ENCODE measurements around the gene CNTNAP5. TPM values are rescaled to one million over a fixed set of nuclear protein-coding genes. Genes with fewer than 3 reads are reported as not detected.

CNTNAP5 gene
- total RNA-seq, 1 donor from 2014 or later, result 22.0 TPM

DNA sequence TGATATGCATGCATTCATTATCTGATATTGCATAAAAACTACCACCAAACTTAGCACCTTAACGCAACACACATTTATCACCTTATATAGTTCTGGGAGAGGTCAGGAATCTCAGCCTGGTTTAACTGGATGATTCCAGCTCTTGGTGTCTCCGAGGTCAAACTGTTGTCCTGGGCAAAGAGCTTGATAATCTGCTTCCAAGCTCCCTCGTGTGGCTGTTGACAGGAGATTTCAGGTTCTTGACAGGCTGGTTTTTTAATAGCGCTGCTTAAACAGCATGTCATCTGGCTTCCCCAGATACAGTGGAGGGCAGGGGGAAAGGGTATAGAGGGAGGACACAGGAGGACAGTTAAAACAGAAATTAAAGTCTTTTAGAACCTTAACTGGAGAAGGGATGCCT is 785.0 kb downstream of the CNTNAP5 start:
- Mint-ChIP-seq H3K4me3 (ENCODE audit: unreplicated experiment) (no peak overlapping the region), H3K27me3 (ENCODE audit: unreplicated experiment) (no peaks in the 10 kb centered on the region), H3K36me3 (ENCODE audit: unreplicated experiment) (no peaks in the 10 kb centered on the region), H3K4me1 (ENCODE audit: low read depth, unreplicated experiment) (peaks cover 4% of the 10 kb centered on the region), H3K9me3 (ENCODE audit: unreplicated experiment) (no peaks in the 10 kb centered on the region), H3K27ac (ENCODE audit: unreplicated experiment) (no peak overlapping the region)
- TF ChIP-seq, protein P1, sequence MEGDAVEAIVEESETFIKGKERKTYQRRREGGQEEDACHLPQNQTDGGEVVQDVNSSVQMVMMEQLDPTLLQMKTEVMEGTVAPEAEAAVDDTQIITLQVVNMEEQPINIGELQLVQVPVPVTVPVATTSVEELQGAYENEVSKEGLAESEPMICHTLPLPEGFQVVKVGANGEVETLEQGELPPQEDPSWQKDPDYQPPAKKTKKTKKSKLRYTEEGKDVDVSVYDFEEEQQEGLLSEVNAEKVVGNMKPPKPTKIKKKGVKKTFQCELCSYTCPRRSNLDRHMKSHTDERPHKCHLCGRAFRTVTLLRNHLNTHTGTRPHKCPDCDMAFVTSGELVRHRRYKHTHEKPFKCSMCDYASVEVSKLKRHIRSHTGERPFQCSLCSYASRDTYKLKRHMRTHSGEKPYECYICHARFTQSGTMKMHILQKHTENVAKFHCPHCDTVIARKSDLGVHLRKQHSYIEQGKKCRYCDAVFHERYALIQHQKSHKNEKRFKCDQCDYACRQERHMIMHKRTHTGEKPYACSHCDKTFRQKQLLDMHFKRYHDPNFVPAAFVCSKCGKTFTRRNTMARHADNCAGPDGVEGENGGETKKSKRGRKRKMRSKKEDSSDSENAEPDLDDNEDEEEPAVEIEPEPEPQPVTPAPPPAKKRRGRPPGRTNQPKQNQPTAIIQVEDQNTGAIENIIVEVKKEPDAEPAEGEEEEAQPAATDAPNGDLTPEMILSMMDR (IDR thresholded peaks at IDR 0.05; ENCODE audit: partially characterized antibody, unreplicated experiment), result no peak
- DNase-seq, result no peak

DNA sequence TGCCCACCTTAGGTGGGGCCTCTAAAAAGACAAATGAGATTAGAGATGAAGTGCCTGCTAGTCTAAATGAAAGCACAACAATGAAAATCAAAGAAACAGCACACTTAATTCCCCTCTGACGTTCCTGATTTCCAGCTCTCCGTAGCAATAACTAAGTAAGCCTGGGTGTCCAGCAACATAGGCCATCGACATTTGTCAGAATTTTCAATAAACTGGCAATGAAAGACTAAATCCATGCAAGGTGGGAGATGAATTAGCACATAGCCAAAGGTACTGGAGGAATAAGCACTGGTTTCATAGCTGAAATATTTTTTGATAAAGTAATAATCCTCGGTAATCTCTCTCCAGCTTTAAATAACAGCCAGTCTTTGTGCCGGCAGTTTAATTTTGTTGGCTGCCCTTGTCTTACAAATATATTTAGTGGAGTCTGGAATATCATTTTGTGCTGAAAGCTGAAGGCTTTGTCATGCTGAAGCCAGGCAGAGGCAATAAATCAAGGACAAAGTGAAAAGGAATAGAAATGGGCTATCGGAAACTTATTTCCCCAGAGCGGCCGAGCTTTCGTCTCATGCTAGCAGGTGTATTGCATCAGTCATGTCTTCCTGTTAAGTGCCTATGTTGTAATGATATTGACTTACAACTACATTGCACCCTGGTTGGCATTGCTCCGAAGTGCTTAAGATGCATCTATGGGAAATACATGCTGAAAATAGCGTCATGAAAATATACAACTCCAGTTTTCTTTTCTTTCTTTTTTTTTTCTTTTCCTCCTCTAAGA is 790.1 kb downstream of the CNTNAP5 start:
- TF ChIP-seq, protein P1 (IDR thresholded peaks at IDR 0.05; ENCODE audit: partially characterized antibody, unreplicated experiment), result no peak
- no peaks in the 10 kb centered on the region for H3K36me3 Mint-ChIP-seq (ENCODE audit: unreplicated experiment)
- H3K4me1 Mint-ChIP-seq (ENCODE audit: low read depth, unreplicated experiment), result peaks cover 2% of the 10 kb centered on the region
- DNase-seq, result no peak
- H3K27me3 Mint-ChIP-seq (ENCODE audit: unreplicated experiment), result no peaks in the 10 kb centered on the region
- no peak overlapping the region for H3K4me3 Mint-ChIP-seq (ENCODE audit: unreplicated experiment)
- H3K27ac Mint-ChIP-seq (ENCODE audit: unreplicated experiment), result no peak overlapping the region
- no peaks in the 10 kb centered on the region for H3K9me3 Mint-ChIP-seq (ENCODE audit: unreplicated experiment)

DNA sequence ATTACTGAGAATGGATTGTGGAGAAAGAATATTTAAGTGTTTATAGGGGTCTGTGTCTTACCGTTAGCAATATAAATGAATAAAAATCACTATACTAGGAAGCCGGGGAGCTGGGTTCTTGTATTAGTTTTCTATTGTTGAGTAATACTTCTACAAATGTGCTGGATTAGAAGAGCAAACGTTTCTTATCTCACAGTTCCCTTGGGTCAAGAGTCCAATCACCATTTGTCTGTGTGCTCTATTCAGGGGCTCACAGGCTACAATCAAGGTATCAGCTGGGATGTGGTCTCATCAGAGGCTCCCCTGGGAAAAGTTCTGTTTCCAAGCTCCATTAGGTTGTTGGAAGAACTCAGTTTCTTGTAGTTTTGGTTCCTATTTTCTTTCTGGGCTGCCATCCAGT is 790.9 kb downstream of the CNTNAP5 start:
- no peak for DNase-seq
- TF ChIP-seq, protein P1 (IDR thresholded peaks at IDR 0.05; ENCODE audit: partially characterized antibody, unreplicated experiment), result no peak
- no peaks in the 10 kb centered on the region for H3K27me3 Mint-ChIP-seq (ENCODE audit: unreplicated experiment)
- H3K4me3 Mint-ChIP-seq (ENCODE audit: unreplicated experiment), result no peak overlapping the region
- H3K9me3 Mint-ChIP-seq (ENCODE audit: unreplicated experiment), result no peaks in the 10 kb centered on the region
- H3K27ac Mint-ChIP-seq (ENCODE audit: unreplicated experiment), result no peak overlapping the region
- H3K4me1 Mint-ChIP-seq (ENCODE audit: low read depth, unreplicated experiment), result no peaks in the 10 kb centered on the region
- H3K36me3 Mint-ChIP-seq (ENCODE audit: unreplicated experiment), result no peaks in the 10 kb centered on the region

DNA sequence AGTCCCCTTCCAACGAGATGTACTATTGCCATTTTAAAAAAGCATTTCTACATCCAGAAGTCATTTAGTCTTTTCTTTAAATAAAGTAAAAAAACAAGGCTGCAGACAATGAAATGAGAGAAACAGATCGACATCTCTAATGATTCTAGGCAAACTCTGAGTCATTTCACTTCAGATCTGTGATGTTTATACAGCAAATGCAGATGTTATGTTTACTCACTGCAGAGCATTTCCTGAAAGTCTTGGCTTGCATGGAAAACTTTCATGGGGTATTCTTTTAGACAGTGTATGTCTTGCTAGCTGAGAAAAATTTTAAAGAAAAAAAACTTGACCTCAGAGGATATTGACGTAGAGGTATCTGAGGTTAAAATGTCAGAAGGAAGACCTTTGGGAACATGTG is 797.4 kb downstream of the CNTNAP5 start:
- Mint-ChIP-seq H3K4me1 (ENCODE audit: low read depth, unreplicated experiment) (no peaks in the 10 kb centered on the region), H3K9me3 (ENCODE audit: unreplicated experiment) (peaks cover 1% of the 10 kb centered on the region), H3K4me3 (ENCODE audit: unreplicated experiment) (no peak overlapping the region), H3K27me3 (ENCODE audit: unreplicated experiment) (no peaks in the 10 kb centered on the region), H3K27ac (ENCODE audit: unreplicated experiment) (no peak overlapping the region), H3K36me3 (ENCODE audit: unreplicated experiment) (no peaks in the 10 kb centered on the region)
- DNase-seq, result no peak
- TF ChIP-seq, protein P1 (IDR thresholded peaks at IDR 0.05; ENCODE audit: partially characterized antibody, unreplicated experiment), result no peak

DNA sequence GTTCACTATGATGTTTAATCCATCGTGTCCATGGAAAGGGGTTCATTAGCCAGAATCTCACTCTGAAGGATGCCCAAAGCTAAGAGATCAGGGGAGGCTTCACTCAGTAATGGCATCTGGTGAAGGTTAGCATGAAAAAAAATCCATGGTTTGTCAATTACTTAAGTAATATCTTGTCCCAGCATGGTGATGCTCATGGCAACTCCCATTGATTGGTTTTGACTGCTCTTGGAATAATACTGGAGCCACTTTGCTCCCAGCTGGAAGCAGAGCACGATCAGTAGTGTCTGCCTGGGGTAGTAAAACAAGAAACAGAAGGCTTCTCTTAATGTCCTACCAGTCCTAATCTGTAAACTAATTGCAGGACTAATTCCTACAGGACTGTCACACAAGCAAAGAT is 799.4 kb downstream of the CNTNAP5 start:
- TF ChIP-seq, protein P1 (IDR thresholded peaks at IDR 0.05; ENCODE audit: partially characterized antibody, unreplicated experiment), result no peak
- H3K9me3 Mint-ChIP-seq (ENCODE audit: unreplicated experiment), result peaks cover 4% of the 10 kb centered on the region
- peaks cover 5% of the 10 kb centered on the region for H3K36me3 Mint-ChIP-seq (ENCODE audit: unreplicated experiment)
- no peak for DNase-seq
- H3K4me3 Mint-ChIP-seq (ENCODE audit: unreplicated experiment), result no peak overlapping the region
- no peak overlapping the region for H3K27ac Mint-ChIP-seq (ENCODE audit: unreplicated experiment)
- no peaks in the 10 kb centered on the region for H3K27me3 Mint-ChIP-seq (ENCODE audit: unreplicated experiment)
- H3K4me1 Mint-ChIP-seq (ENCODE audit: low read depth, unreplicated experiment), result no peaks in the 10 kb centered on the region
